Nephron (organoid): Measurements from ENCODE around the gene IPO5.

Experiments
- H3K27ac Mint-ChIP-seq, 3 experiments: 2 replicates each; pipeline ENCODE4 v1.8.0; 2020; ENCODE audit warnings: mixed read lengths in 3 of 3, mild to moderate bottlenecking in 2 of 3, moderate library complexity in 1 of 3
- H3K27me3 Mint-ChIP-seq: 2 replicates; pipeline ENCODE4 v1.8.0; 2021; ENCODE audit warnings: low read depth, mild to moderate bottlenecking, moderate library complexity, mixed read lengths
- H3K36me3 Mint-ChIP-seq: 2 replicates; pipeline ENCODE4 v1.8.0; 2020; ENCODE audit warnings: low read depth, mixed read lengths
- H3K4me1 Mint-ChIP-seq: 2 replicates; pipeline ENCODE4 v1.8.0; 2020; ENCODE audit warnings: mixed read lengths
- H3K4me3 Mint-ChIP-seq, 3 experiments: 2 replicates each; pipeline ENCODE4 v1.8.0; 2020; ENCODE audit warnings: mild to moderate bottlenecking in 3 of 3, mixed read lengths in 3 of 3, moderate library complexity in 2 of 3
- H3K9me3 Mint-ChIP-seq: 2 replicates; pipeline ENCODE4 v1.8.0; 2020; ENCODE audit warnings: mixed read lengths
- CTCF ChIP-seq, 3 experiments: fragments of 200-600 bp; sonication (generic); IDR thresholded peaks; one replicate each; pipeline ENCODE4 v1.5.0; 2021; ENCODE audit warnings: antibody characterized with exemption in 3 of 3; ENCODE audit not compliant: unreplicated experiment in 3 of 3

The IPO5 gene

GRCh38 chr13:97913206-97913605, 40.3 kb upstream of the IPO5 start:
- peaks cover 4% of the 10 kb centered on the region for H3K27me3 Mint-ChIP-seq
- no peak overlapping the region for H3K27ac Mint-ChIP-seq
- TF ChIP-seq CTCF (IDR thresholded peaks at IDR 0.05; ENCODE audit: unreplicated experiment in 3 of 3) = no peak
- H3K4me3 Mint-ChIP-seq = no peak overlapping the region
- no peaks in the 10 kb centered on the region for H3K4me1 Mint-ChIP-seq
- peaks cover 3% of the 10 kb centered on the region for H3K36me3 Mint-ChIP-seq
- H3K9me3 Mint-ChIP-seq = peaks cover 35% of the 10 kb centered on the region

GRCh38 chr13:97914540-97914939, 38.9 kb upstream of the IPO5 start:
- Mint-ChIP-seq H3K4me1 (peaks cover 9% of the 10 kb centered on the region), H3K36me3 (peaks cover 3% of the 10 kb centered on the region), H3K27me3 (peaks cover 4% of the 10 kb centered on the region), H3K9me3 (peaks cover 33% of the 10 kb centered on the region), H3K4me3 (no peak overlapping the region), H3K27ac (no peak overlapping the region)
- TF ChIP-seq CTCF (IDR thresholded peaks at IDR 0.05; ENCODE audit: unreplicated experiment in 3 of 3) = no peak

GRCh38 chr13:97921176-97921816, 32.2 kb upstream of the IPO5 start:
- no peak for TF ChIP-seq CTCF (IDR thresholded peaks at IDR 0.05; ENCODE audit: unreplicated experiment in 3 of 3)
- Mint-ChIP-seq H3K27ac (peak overlapping the region in 1 of 3 experiments; percentile 81), H3K36me3 (no peaks in the 10 kb centered on the region), H3K9me3 (no peaks in the 10 kb centered on the region), H3K4me1 (peaks cover 24% of the 10 kb centered on the region), H3K27me3 (no peaks in the 10 kb centered on the region), H3K4me3 (no peak overlapping the region)

- no peak for TF ChIP-seq CTCF (IDR thresholded peaks at IDR 0.05; ENCODE audit: unreplicated experiment in 3 of 3)
- Mint-ChIP-seq H3K27ac (no peak overlapping the region), H3K4me1 (no peaks in the 10 kb centered on the region), H3K27me3 (no peaks in the 10 kb centered on the region), H3K4me3 (no peak overlapping the region), H3K36me3 (no peaks in the 10 kb centered on the region), H3K9me3 (no peaks in the 10 kb centered on the region)
Measured at GRCh38 chr13:97928301-97928700, 25.2 kb upstream of the IPO5 start.

- Mint-ChIP-seq H3K9me3 (no peaks in the 10 kb centered on the region), H3K36me3 (no peaks in the 10 kb centered on the region), H3K27me3 (peaks cover 5% of the 10 kb centered on the region), H3K27ac (no peak overlapping the region), H3K4me1 (peaks cover 28% of the 10 kb centered on the region), H3K4me3 (no peak overlapping the region)
- TF ChIP-seq CTCF (IDR thresholded peaks at IDR 0.05; ENCODE audit: unreplicated experiment in 3 of 3) = no peak
Measured at GRCh38 chr13:97932036-97932435, 21.4 kb upstream of the IPO5 start.

- Mint-ChIP-seq H3K4me1 (peaks cover 28% of the 10 kb centered on the region), H3K27ac (no peak overlapping the region), H3K9me3 (no peaks in the 10 kb centered on the region), H3K36me3 (no peaks in the 10 kb centered on the region), H3K27me3 (peaks cover 5% of the 10 kb centered on the region), H3K4me3 (no peak overlapping the region)
- TF ChIP-seq CTCF (IDR thresholded peaks at IDR 0.05; ENCODE audit: unreplicated experiment in 3 of 3) = no peak
Measured at GRCh38 chr13:97932647-97933046, 20.8 kb upstream of the IPO5 start.
